CD14-positive monocyte (primary cell): Measurements from ENCODE around the gene CLEC18A. TPM values are rescaled to one million over a fixed set of nuclear protein-coding genes. Genes with fewer than 3 reads are reported as not detected.
"Not testable (repeated sequence)": the region's sequence is repeated elsewhere in the genome, so short reads cannot be mapped to it uniquely, and the experiment has no call there.

Experiments used
- DNase-seq, 3 donors: peaks; one replicate each; pipeline ENCODE4 v3.0.0-alpha.2; 2011 to 2022
- H2AFZ ChIP-seq: 2 replicates; pipeline ENCODE4 v1.6.0; 2012; ENCODE audit warnings: mild to moderate bottlenecking, low read depth, low read length, inconsistent platforms; ENCODE audit not compliant: insufficient read depth, poor library complexity, severe bottlenecking
- H3K27ac ChIP-seq, 2 donors: 1 replicate in 1 of 2; 2 replicates in 1 of 2; pipeline ENCODE4 v1.5.1; 2012 to 2013; ENCODE audit warnings: low read length in 2 of 2, control low read depth in 1 of 2, inconsistent platforms in 1 of 2, low read depth in 1 of 2, mild to moderate bottlenecking in 1 of 2
- H3K27me3 ChIP-seq, 2 donors: one replicate each; pipeline versions ENCODE4 v1.6.0 to v1.6.1; 2011 to 2013; ENCODE audit warnings: low read length in 2 of 2; ENCODE audit not compliant: control insufficient read depth in 2 of 2, insufficient read depth in 2 of 2
- H3K36me3 ChIP-seq, 2 donors: replicated peaks in 1 of 2; 1 replicate in 1 of 2; 2 replicates in 1 of 2; pipeline versions ENCODE4 v1.5.1 to v1.6.1; 2012 to 2013; ENCODE audit warnings: low read length in 2 of 2, control low read depth in 1 of 2, inconsistent platforms in 1 of 2, mild to moderate bottlenecking in 1 of 2; ENCODE audit not compliant: insufficient read depth in 2 of 2, control insufficient read depth in 1 of 2
- H3K4me1 ChIP-seq, 2 donors: 1 replicate in 1 of 2; 2 replicates in 1 of 2; pipeline versions ENCODE4 v1.5.1 to v1.6.1; 2012 to 2013; ENCODE audit warnings: low read length in 2 of 2, control low read depth in 1 of 2, inconsistent platforms in 1 of 2, mild to moderate bottlenecking in 1 of 2, moderate library complexity in 1 of 2; ENCODE audit not compliant: insufficient read depth in 2 of 2, control insufficient read depth in 1 of 2
- H3K4me2 ChIP-seq: replicated peaks from 2 replicates; pipeline ENCODE3; 2012; ENCODE audit warnings: low read length, moderate library complexity, mild to moderate bottlenecking; ENCODE audit not compliant: poor library complexity, severe bottlenecking; ENCODE audit errors: extremely low read depth
- H3K4me3 ChIP-seq, 3 experiments: fragments of 200-600 bp in 1 of 3; sonication (generic) in 1 of 3; replicated peaks in 1 of 3; 1 replicate in 2 of 3; 2 replicates in 1 of 3; pipeline ENCODE4 v1.5.1; 2011 to 2013; ENCODE audit warnings: low read length in 3 of 3, mild to moderate bottlenecking in 3 of 3, control low read depth in 2 of 3, low read depth in 2 of 3, inconsistent platforms in 1 of 3, moderate library complexity in 1 of 3
- H3K79me2 ChIP-seq: 2 replicates; pipeline ENCODE4 v1.6.0; 2012; ENCODE audit warnings: mild to moderate bottlenecking, control low read depth, inconsistent platforms, low read length, moderate library complexity; ENCODE audit not compliant: insufficient read depth
- H3K9ac ChIP-seq: 2 replicates; pipeline ENCODE4 v1.6.0; 2017; ENCODE audit warnings: low read length, mild to moderate bottlenecking; ENCODE audit not compliant: insufficient read depth, poor library complexity, severe bottlenecking
- H3K9me3 ChIP-seq, 2 donors: replicated peaks in 1 of 2; 1 replicate in 1 of 2; 2 replicates in 1 of 2; pipeline versions ENCODE4 v1.5.1 to v1.6.1; 2012 to 2013; ENCODE audit warnings: low read length in 2 of 2, control low read depth in 1 of 2; ENCODE audit not compliant: control insufficient read depth in 1 of 2, insufficient read depth in 1 of 2
- H4K20me1 ChIP-seq: 2 replicates; pipeline ENCODE4 v1.6.0; 2012; ENCODE audit warnings: mild to moderate bottlenecking, low read length, control low read depth, moderate library complexity; ENCODE audit not compliant: insufficient read depth
- H3K27ac Mint-ChIP-seq, 7 donors: one replicate each; pipeline ENCODE4 v1.8.0; 2020; ENCODE audit warnings: mild to moderate bottlenecking in 7 of 7, mixed read lengths in 7 of 7, moderate library complexity in 6 of 7, inconsistent platforms in 2 of 7
- H3K27me3 Mint-ChIP-seq, 3 donors: one replicate each; pipeline ENCODE4 v1.8.0; 2021 to 2022; ENCODE audit warnings: low read depth in 3 of 3, mild to moderate bottlenecking in 3 of 3, mixed read lengths in 3 of 3, moderate library complexity in 3 of 3, inconsistent platforms in 1 of 3
- H3K36me3 Mint-ChIP-seq, 2 donors: one replicate each; pipeline ENCODE4 v1.8.0; 2020; ENCODE audit warnings: mixed read lengths in 2 of 2, inconsistent platforms in 1 of 2, mild to moderate bottlenecking in 1 of 2
- H3K4me1 Mint-ChIP-seq: one replicate; pipeline ENCODE4 v1.8.0; 2020; ENCODE audit warnings: mild to moderate bottlenecking, mixed read lengths
- H3K4me3 Mint-ChIP-seq, 2 donors: one replicate each; pipeline ENCODE4 v1.8.0; 2020; ENCODE audit warnings: mild to moderate bottlenecking in 2 of 2, mixed read lengths in 2 of 2, moderate library complexity in 1 of 2
- H3K9me3 Mint-ChIP-seq, 7 donors: one replicate each; pipeline ENCODE4 v1.8.0; 2020 to 2022; ENCODE audit warnings: mixed read lengths in 7 of 7, mild to moderate bottlenecking in 6 of 7, moderate library complexity in 6 of 7, inconsistent platforms in 2 of 7
- CTCF ChIP-seq: fragments of 200-600 bp; IDR thresholded peaks from one replicate; pipeline ENCODE4 v1.8.0; 2022; ENCODE audit warnings: antibody characterized with exemption, mild to moderate bottlenecking
- WGBS: methylation state at CpG from one replicate; pipeline ENCODE4 v1.1.5; 2013; ENCODE audit warnings: missing lambda C conversion rate; ENCODE audit not compliant: insufficient coverage; 5-methylcytosine and 5-hydroxymethylcytosine counted together
- intact Hi-C, 2 donors: fragments of 100-400 bp; cut with micrococcal nuclease; formaldehyde crosslinking; loops; one replicate each; pipeline versions ENCODE4 v1.15.0 to v1.15.1; 2023
- polyA minus RNA-seq: library from RNA; depleted of rRNA, polyadenylated mRNA; stranded (reverse); fragments of >200 nt; gene quantifications from 2 replicates; pipeline ENCODE4 v1.2.3, GENCODE V29; 2012
- polyA plus RNA-seq, 3 donors: library from polyadenylated mRNA; depleted of rRNA in 1 of 3; unstranded in 2 of 3; stranded (reverse) in 1 of 3; fragments of 300-500 nt in 2 of 3; fragments of >200 nt in 1 of 3; fragmentation: Illumina TruSeq in 2 of 3; gene quantifications; 1 replicate in 2 of 3; 2 replicates in 1 of 3; pipeline ENCODE4 v1.2.3, GENCODE V29; 2012 to 2021
- total RNA-seq, 12 experiments: library from RNA in 1 of 12; stranded (reverse) in 1 of 12; fragments of 120-200 nt in 1 of 12; gene quantifications; one replicate each; pipeline ENCODE4 v1.2.4 and lab custom pipeline; 2013 to 2026; ENCODE audit warnings: mixed read lengths in 6 of 12, inconsistent platforms in 1 of 12

The CLEC18A gene
- total RNA-seq (2013): 0.60 TPM
- polyA plus RNA-seq: 1 to 10 TPM in 1 of 3 donors, not detected in 2; 2.7 TPM
- polyA minus RNA-seq: 1.5 and 1.9 TPM in 2 replicates
- total RNA-seq (lab: John Stamatoyannopoulos, UW): 0.12 to 1.6 (median 0.67) reads per million in 11 experiments

GRCh38 chr16:69951017-69951671, at the start of gene CLEC18A:
Gene CLEC18A, plus strand, starts transcription at chr16:69951334. Its CDS starts 33 bp downstream, at chr16:69951367.
- no CpG with 5 or more reads among the region's 26 CpGs for WGBS

GRCh38 chr16:69903865-69904415, 47.2 kb upstream of the CLEC18A start:
- no peak for DNase-seq
- no peaks in the 10 kb centered on the region for H3K27me3 Mint-ChIP-seq
- intact Hi-C loops: no loop called here
- TF ChIP-seq CTCF: no peak
- no peak overlapping the region for H2AFZ ChIP-seq
- H3K79me2 ChIP-seq: no peaks in the 10 kb centered on the region
- H3K4me1 ChIP-seq: no peaks in the 10 kb centered on the region
- H3K4me2 ChIP-seq: no peak overlapping the region
- no peaks in the 10 kb centered on the region for H3K9me3 Mint-ChIP-seq
- peak overlapping the region in 1 of 7 donors; percentile 30 for H3K27ac Mint-ChIP-seq
- H3K4me3 Mint-ChIP-seq: no peak overlapping the region
- no peaks in the 10 kb centered on the region for H3K4me1 Mint-ChIP-seq
- no peaks in the 10 kb centered on the region for H3K27me3 ChIP-seq
- no peak overlapping the region for H3K9ac ChIP-seq
- H3K4me3 ChIP-seq: no peak overlapping the region
- peaks cover 65 to 77% of the 10 kb centered on the region in 2 donors for H3K36me3 Mint-ChIP-seq
- no peaks in the 10 kb centered on the region for H3K9me3 ChIP-seq
- H3K27ac ChIP-seq: no peak overlapping the region
- peaks cover 47 to 91% of the 10 kb centered on the region in 2 donors for H3K36me3 ChIP-seq
- peaks cover 53% of the 10 kb centered on the region for H4K20me1 ChIP-seq
- no CpG with 5 or more reads among the region's 8 CpGs for WGBS

More at GRCh38 chr16:69951017-69951671, at the start of gene CLEC18A:
- H3K9ac ChIP-seq, H3K79me2 ChIP-seq, H3K4me3 Mint-ChIP-seq, H3K27me3 Mint-ChIP-seq, H3K27ac ChIP-seq, H3K27ac Mint-ChIP-seq, DNase-seq, H2AFZ ChIP-seq, H3K36me3 ChIP-seq, intact Hi-C loops, H3K4me1 Mint-ChIP-seq, H3K4me1 ChIP-seq, H3K4me3 ChIP-seq, H3K27me3 ChIP-seq, H3K9me3 Mint-ChIP-seq, H3K4me2 ChIP-seq, H4K20me1 ChIP-seq, H3K9me3 ChIP-seq, H3K36me3 Mint-ChIP-seq: not testable (repeated sequence)
